Caco-2 (cell line): Measurements from ENCODE around the gene DDX31. TPM values are rescaled to one million over a fixed set of nuclear protein-coding genes. Genes with fewer than 3 reads are reported as not detected.

Source experiments
- BruUV-seq: library from RNA; stranded (reverse); fragments of 400-500 nt; replicated peaks from 2 replicates; lab custom pipeline; 2021; lab: Mats Ljungman, UMichigan
- CTCF ChIA-PET: fragments of 300-600 bp; sonication (Branson Sonifier 250); formaldehyde crosslinking; loops from one replicate; lab custom pipeline; 2022; ENCODE audit warnings: antibody characterized with exemption; lab: Charles Lee
- POLR2A ChIA-PET: fragments of 300-600 bp; sonication (Branson Sonifier 250); formaldehyde crosslinking; loops from one replicate; lab custom pipeline; 2022; ENCODE audit warnings: antibody characterized with exemption; lab: Charles Lee
- DNase-seq, 2 experiments: peaks; one replicate each; pipeline versions ENCODE4 v3.0.0 to v3.0.0-alpha.2; 2020 to 2022
- H3K27me3 ChIP-seq: replicated peaks from 2 replicates; pipeline ENCODE4 v1.6.0; 2011; ENCODE audit warnings: low read length; ENCODE audit not compliant: control insufficient read depth, insufficient read depth
- H3K36me3 ChIP-seq: 2 replicates; pipeline ENCODE4 v1.5.1; 2011; ENCODE audit warnings: low read length; ENCODE audit not compliant: control insufficient read depth, insufficient read depth
- H3K4me1 ChIP-seq: fragments of 250-450 bp; sonication (Bioruptor Pico); 2 replicates; pipeline ENCODE4 v1.5.1; 2020; ENCODE audit warnings: mild to moderate bottlenecking
- H3K4me3 ChIP-seq: 2 replicates; pipeline ENCODE4 v1.5.1; 2011; ENCODE audit warnings: low read depth, mild to moderate bottlenecking, control low read depth, low read length
- H3K9me3 ChIP-seq: fragments of 250-450 bp; sonication (Bioruptor Pico); 2 replicates; pipeline ENCODE4 v1.5.1; 2020; ENCODE audit warnings: mild to moderate bottlenecking, moderate library complexity
- H3K27ac Mint-ChIP-seq: one replicate; pipeline ENCODE4 v1.8.0; 2022; ENCODE audit warnings: mixed read lengths; ENCODE audit not compliant: unreplicated experiment
- H3K27me3 Mint-ChIP-seq: one replicate; pipeline ENCODE4 v1.8.0; 2022; ENCODE audit warnings: mixed read lengths; ENCODE audit not compliant: insufficient read depth, unreplicated experiment
- H3K36me3 Mint-ChIP-seq: one replicate; pipeline ENCODE4 v1.8.0; 2022; ENCODE audit warnings: mild to moderate bottlenecking, mixed read lengths; ENCODE audit not compliant: insufficient read depth, unreplicated experiment
- H3K4me1 Mint-ChIP-seq: one replicate; pipeline ENCODE4 v1.8.0; 2022; ENCODE audit warnings: low read depth, mixed read lengths; ENCODE audit not compliant: unreplicated experiment
- H3K4me3 Mint-ChIP-seq: one replicate; pipeline ENCODE4 v1.8.0; 2022; ENCODE audit warnings: mild to moderate bottlenecking, moderate library complexity, mixed read lengths; ENCODE audit not compliant: unreplicated experiment
- H3K9me3 Mint-ChIP-seq: one replicate; pipeline ENCODE4 v1.8.0; 2022; ENCODE audit warnings: mixed read lengths; ENCODE audit not compliant: unreplicated experiment
- CTCF ChIP-seq, 2 experiments: fragments of 200-600 bp in 1 of 2; IDR thresholded peaks; 1 replicate in 1 of 2; 2 replicates in 1 of 2; pipeline versions ENCODE4 v1.5.1 to v1.8.0; 2011 to 2022; ENCODE audit warnings: antibody characterized with exemption in 1 of 2, control low read depth in 1 of 2, inconsistent platforms in 1 of 2, low read depth in 1 of 2, low read length in 1 of 2, mild to moderate bottlenecking in 1 of 2, moderate library complexity in 1 of 2; ENCODE audit not compliant: insufficient read depth in 1 of 2, severe bottlenecking in 1 of 2, unreplicated experiment in 1 of 2
- intact Hi-C: fragments of 100-400 bp; cut with micrococcal nuclease; formaldehyde crosslinking; loops from one replicate; pipeline ENCODE4 v1.10.0; 2022; ENCODE audit not compliant: unreplicated experiment
- total RNA-seq: library from RNA; stranded (reverse); gene quantifications from 2 replicates; pipeline ENCODE4 v1.2.3, GENCODE V29; 2022

DDX31 gene
- total RNA-seq, 1 experiment from 2014 or later = 23.1 TPM

DNA sequence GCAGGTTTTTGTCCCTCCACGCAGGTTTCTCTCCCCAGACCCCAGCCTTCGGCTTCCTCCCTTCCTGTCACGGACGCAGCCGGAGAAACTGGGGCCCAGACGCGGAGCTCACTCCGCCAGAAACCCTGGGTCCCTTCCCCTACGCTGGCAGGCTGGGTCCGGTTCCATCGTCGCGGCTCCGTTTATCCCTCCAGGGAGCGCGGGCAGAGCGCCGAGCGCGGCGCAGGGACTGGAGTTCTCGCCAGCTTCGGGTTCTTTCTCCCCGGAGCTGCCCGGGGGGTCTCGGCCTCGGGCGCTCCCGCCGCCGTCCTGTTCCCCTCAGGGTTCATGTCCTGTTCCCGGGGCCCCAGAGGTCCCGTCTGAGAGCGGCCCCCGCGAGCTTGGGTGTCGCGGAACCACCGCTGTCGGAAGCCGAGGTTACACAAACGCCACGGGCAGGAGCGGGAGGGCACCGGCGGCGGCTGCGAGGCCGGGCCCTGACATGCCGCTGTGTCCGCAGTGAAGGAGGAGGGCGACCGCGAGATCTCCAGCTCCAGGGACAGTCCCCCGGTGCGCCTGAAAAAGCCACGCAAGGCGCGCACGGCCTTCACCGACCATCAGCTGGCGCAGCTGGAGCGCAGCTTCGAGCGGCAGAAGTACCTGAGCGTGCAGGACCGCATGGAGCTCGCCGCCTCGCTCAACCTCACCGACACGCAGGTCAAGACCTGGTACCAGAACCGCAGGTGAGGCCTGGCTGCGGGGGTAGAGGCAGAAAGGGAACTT lies 82.8 kb downstream of the DDX31 start:
- DNase-seq = no peak
- Histone ChIP-seq H3K4me3 (no peak overlapping the region), H3K4me1 (no peaks in the 10 kb centered on the region), H3K27me3 (no peaks in the 10 kb centered on the region), H3K9me3 (no peaks in the 10 kb centered on the region), H3K36me3 (no peaks in the 10 kb centered on the region)
- intact Hi-C loops = no loop called here
- Mint-ChIP-seq H3K36me3 (peaks cover 23% of the 10 kb centered on the region), H3K9me3 (no peaks in the 10 kb centered on the region), H3K27ac (no peak overlapping the region), H3K4me1 (no peaks in the 10 kb centered on the region), H3K4me3 (no peak overlapping the region), H3K27me3 (peaks cover 5% of the 10 kb centered on the region)
- no peak for TF ChIP-seq CTCF (IDR thresholded peaks at IDR 0.05; ENCODE audit: insufficient read depth in 1 of 2, low read depth in 1 of 2, low read length in 1 of 2, severe bottlenecking in 1 of 2, unreplicated experiment in 1 of 2)
- ChIA-PET CTCF (no interaction called here), POLR2A (no interaction called here)
- BruUV-seq = no TSS peak

DNA sequence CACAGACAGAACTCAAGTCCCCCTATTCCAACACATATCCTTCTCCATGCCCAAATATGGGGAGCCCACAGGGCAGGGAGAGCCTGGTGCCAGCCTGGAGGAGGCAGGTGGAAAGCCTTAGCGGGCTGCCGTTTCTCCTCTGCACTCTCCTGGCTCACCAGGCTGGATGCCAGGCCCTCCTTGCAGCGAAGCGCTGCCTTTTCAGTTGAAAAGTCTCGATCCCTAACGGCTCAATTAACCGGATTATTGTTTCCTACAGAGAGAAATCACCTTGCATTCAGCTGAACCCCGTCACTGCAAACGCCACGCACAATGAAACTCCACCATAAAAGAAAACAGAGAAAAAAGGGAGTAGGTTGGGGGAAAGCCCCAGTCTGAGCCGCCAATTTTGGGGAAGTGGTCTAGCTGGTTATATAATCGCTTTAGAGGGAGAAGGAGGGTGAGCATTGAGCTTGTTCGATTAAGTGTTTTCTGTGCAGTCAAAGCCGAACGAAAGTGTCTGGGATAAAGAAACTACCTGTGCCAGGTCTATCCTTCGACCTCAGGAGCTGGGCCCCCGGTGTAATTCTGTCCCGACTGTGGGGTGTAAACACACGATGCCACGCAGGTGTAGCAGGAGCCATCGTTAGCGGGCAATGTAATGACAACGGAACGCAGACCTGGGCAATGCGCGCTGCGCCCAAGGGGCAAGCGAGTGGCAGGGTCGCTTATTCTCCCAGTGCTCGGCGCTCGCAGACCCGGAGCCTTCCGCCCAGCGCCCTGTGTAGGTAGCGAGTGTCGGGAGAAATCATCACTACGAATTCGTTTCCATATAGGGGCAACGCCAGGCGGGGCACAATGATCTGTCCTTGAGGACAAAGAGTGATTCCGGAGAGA lies 83.6 kb downstream of the DDX31 start:
- POLR2A ChIA-PET = no interaction called here
- Mint-ChIP-seq H3K36me3 (peaks cover 23% of the 10 kb centered on the region), H3K4me3 (no peak overlapping the region), H3K27me3 (peaks cover 8% of the 10 kb centered on the region), H3K9me3 (no peaks in the 10 kb centered on the region), H3K4me1 (no peaks in the 10 kb centered on the region), H3K27ac (no peak overlapping the region)
- H3K4me1 ChIP-seq = no peaks in the 10 kb centered on the region
- H3K9me3 ChIP-seq = no peaks in the 10 kb centered on the region
- TF ChIP-seq CTCF (IDR thresholded peaks at IDR 0.05; ENCODE audit: insufficient read depth in 1 of 2, low read depth in 1 of 2, low read length in 1 of 2, severe bottlenecking in 1 of 2, unreplicated experiment in 1 of 2) = no peak
- BruUV-seq = no TSS peak
- DNase-seq = no peak
- no peak overlapping the region for H3K4me3 ChIP-seq
- CTCF ChIA-PET = no interaction called here
- no peaks in the 10 kb centered on the region for H3K36me3 ChIP-seq
- no peaks in the 10 kb centered on the region for H3K27me3 ChIP-seq
- intact Hi-C loops = no loop called here

DNA sequence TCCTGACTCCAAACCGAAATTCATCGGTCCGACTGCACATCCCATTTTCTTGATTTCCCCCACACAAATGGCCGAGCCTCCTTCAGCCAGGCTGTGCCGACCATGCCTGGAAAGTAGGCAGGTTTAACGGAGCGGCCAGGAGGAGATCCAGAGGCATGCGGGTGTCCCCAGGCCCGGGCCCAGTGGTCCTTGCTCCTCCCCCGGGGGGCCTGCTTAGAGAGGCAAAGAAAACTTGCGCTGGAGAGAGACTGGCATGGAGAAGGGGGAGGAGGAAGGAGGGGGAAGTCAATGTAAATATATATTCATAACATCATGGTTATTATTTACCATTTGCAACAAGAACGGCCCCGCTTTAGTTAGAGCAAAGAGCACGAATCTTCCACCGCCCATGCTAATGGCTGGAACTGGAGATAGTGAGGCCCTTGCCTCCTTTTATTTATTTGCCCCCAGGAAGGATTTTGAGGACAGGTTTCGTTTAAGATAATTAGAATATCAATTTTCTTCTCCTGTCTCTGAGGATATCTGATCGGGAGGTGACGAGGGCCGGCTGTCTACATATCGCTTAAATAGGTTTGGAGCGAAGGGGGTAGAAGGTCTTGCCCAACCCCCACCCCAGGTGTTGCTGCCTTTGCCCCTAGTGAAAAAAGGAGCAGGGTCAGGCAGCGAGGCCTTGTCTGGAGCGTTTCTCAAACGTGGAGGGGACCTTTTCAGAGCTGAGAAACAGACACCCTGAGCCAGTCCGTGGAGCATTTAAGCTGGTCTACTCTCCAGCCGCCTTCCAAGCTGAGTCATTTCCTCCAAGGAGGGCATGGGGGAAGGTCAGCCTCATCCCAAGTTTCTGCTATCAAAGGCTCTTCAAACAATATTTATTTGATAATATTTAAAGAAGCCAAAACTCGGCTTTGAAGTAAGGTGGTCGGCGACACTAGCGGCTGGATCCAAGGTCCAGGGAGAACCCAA lies 84.9 kb downstream of the DDX31 start:
- H3K9me3 Mint-ChIP-seq = no peaks in the 10 kb centered on the region
- DNase-seq = no peak
- no peak overlapping the region for H3K4me3 Mint-ChIP-seq
- no peak for TF ChIP-seq CTCF (IDR thresholded peaks at IDR 0.05; ENCODE audit: insufficient read depth in 1 of 2, low read depth in 1 of 2, low read length in 1 of 2, severe bottlenecking in 1 of 2, unreplicated experiment in 1 of 2)
- BruUV-seq = no TSS peak
- H3K36me3 Mint-ChIP-seq = peaks cover 12% of the 10 kb centered on the region
- H3K27ac Mint-ChIP-seq = no peak overlapping the region
- no peaks in the 10 kb centered on the region for H3K36me3 ChIP-seq
- H3K4me3 ChIP-seq = no peak overlapping the region
- no peaks in the 10 kb centered on the region for H3K9me3 ChIP-seq
- no peaks in the 10 kb centered on the region for H3K4me1 ChIP-seq
- CTCF ChIA-PET = no interaction called here
- H3K27me3 Mint-ChIP-seq = peaks cover 8% of the 10 kb centered on the region
- intact Hi-C loops = no loop called here
- H3K27me3 ChIP-seq = no peaks in the 10 kb centered on the region
- H3K4me1 Mint-ChIP-seq = no peaks in the 10 kb centered on the region
- POLR2A ChIA-PET = no interaction called here
